ENCODE results near the gene PGLYRP3.
"Not testable (repeated sequence)": the region's sequence is repeated elsewhere in the genome, so short reads cannot be mapped to it uniquely, and the experiment has no call there.

The PGLYRP3 gene

GRCh38 chr1:153348511-153349362 is 36.0 kb upstream of the PGLYRP3 start, which contains the start of gene PGLYRP4:
PGLYRP4 (minus strand) TSS chr1:153348841; CDS start chr1:153347932, 909 bp downstream.
- no peak for ATAC-seq

GRCh38 chr1:153347856-153348255 is 35.1 kb upstream of the PGLYRP3 start:
- TF ChIP-seq CSRNP3 (CRISPR knock-in tag; IDR thresholded peaks at IDR 0.05) (no peak), ZNF565 (CRISPR knock-in tag; conservative IDR thresholded peaks at IDR 0.05; ENCODE audit: low read depth) (no peak), ESRRG (CRISPR knock-in tag; IDR thresholded peaks at IDR 0.05) (no peak), OSR1 (CRISPR knock-in tag; IDR thresholded peaks at IDR 0.05) (no peak), ZNF70 (CRISPR knock-in tag; IDR thresholded peaks at IDR 0.05) (no peak), GLIS3 (CRISPR knock-in tag; IDR thresholded peaks at IDR 0.05) (no peak), ISL1 (CRISPR knock-in tag; IDR thresholded peaks at IDR 0.05) (no peak), RARB (CRISPR knock-in tag; IDR thresholded peaks at IDR 0.05) (no peak), CSDC2 (CRISPR knock-in tag; IDR thresholded peaks at IDR 0.05) (no peak), TOX (CRISPR knock-in tag; IDR thresholded peaks at IDR 0.05; ENCODE audit: borderline replicate concordance) (no peak), ARNTL (CRISPR knock-in tag; IDR thresholded peaks at IDR 0.05; ENCODE audit: borderline replicate concordance, low read depth) (no peak), ZFP3 (CRISPR knock-in tag; IDR thresholded peaks at IDR 0.05) (no peak), SNAI2 (CRISPR knock-in tag; IDR thresholded peaks at IDR 0.05) (no peak), ZC3H10 (CRISPR knock-in tag; IDR thresholded peaks at IDR 0.05) (no peak), BACH2 (CRISPR knock-in tag; IDR thresholded peaks at IDR 0.05; ENCODE audit: borderline replicate concordance) (no peak), CREB5 (CRISPR knock-in tag; IDR thresholded peaks at IDR 0.05; ENCODE audit: low read depth) (no peak), ZNF8 (CRISPR knock-in tag; IDR thresholded peaks at IDR 0.05) (no peak), TCF4 (CRISPR knock-in tag; IDR thresholded peaks at IDR 0.05; ENCODE audit: borderline replicate concordance) (no peak)
- no peak for ATAC-seq

More at GRCh38 chr1:153348511-153349362, 36.0 kb upstream of the PGLYRP3 start, which contains the start of gene PGLYRP4:
- TF ChIP-seq PPARA (CRISPR knock-in tag; IDR thresholded peaks at IDR 0.05; ENCODE audit: borderline replicate concordance) (no peak), TOX (CRISPR knock-in tag; IDR thresholded peaks at IDR 0.05; ENCODE audit: borderline replicate concordance) (no peak), GLIS3 (CRISPR knock-in tag; IDR thresholded peaks at IDR 0.05) (no peak), TCF4 (CRISPR knock-in tag; IDR thresholded peaks at IDR 0.05; ENCODE audit: borderline replicate concordance) (no peak), CREB5 (CRISPR knock-in tag; IDR thresholded peaks at IDR 0.05; ENCODE audit: low read depth) (no peak), CSDC2 (CRISPR knock-in tag; IDR thresholded peaks at IDR 0.05) (no peak), ARNTL (CRISPR knock-in tag; IDR thresholded peaks at IDR 0.05; ENCODE audit: borderline replicate concordance, low read depth) (no peak)

- ATAC-seq = not testable (repeated sequence)
These were observed 34.3 kb upstream of the PGLYRP3 start for GRCh38 chr1:153347049-153347448.

- TF ChIP-seq PPARA (CRISPR knock-in tag; IDR thresholded peaks at IDR 0.05; ENCODE audit: borderline replicate concordance) = no peak
- ATAC-seq = no peak
These were observed 33.4 kb upstream of the PGLYRP3 start for GRCh38 chr1:153346077-153346723.

GRCh38 chr1:153345187-153346076 is 32.7 kb upstream of the PGLYRP3 start:
- no peak for ATAC-seq
- no peak for TF ChIP-seq ZNF565 (CRISPR knock-in tag; conservative IDR thresholded peaks at IDR 0.05; ENCODE audit: low read depth)
- no peak for TF ChIP-seq CREB5 (CRISPR knock-in tag; IDR thresholded peaks at IDR 0.05; ENCODE audit: low read depth)
- no peak for TF ChIP-seq TSHZ2 (CRISPR knock-in tag; IDR thresholded peaks at IDR 0.05)
- no peak for TF ChIP-seq ESRRG (CRISPR knock-in tag; IDR thresholded peaks at IDR 0.05)
- no peak for TF ChIP-seq CSRNP3 (CRISPR knock-in tag; IDR thresholded peaks at IDR 0.05)
